Mucosa of rectum (tissue), 2 donors: ENCODE data around the gene SNX4.
"Not testable (repeated sequence)": the region's sequence is repeated elsewhere in the genome, so short reads cannot be mapped to it uniquely, and the experiment has no call there.

Source experiments
- H3K27ac ChIP-seq, 2 donors: one replicate each; pipeline ENCODE4 v1.7.0; 2013; ENCODE audit warnings: inconsistent platforms in 2 of 2, low read depth in 2 of 2, low read length in 2 of 2
- H3K27me3 ChIP-seq, 2 donors: one replicate each; pipeline ENCODE4 v1.7.0; 2013; ENCODE audit warnings: low read length in 2 of 2; ENCODE audit not compliant: control insufficient read depth in 2 of 2, insufficient read depth in 2 of 2
- H3K36me3 ChIP-seq, 2 donors: one replicate each; pipeline ENCODE4 v1.7.0; 2013; ENCODE audit warnings: low read length in 2 of 2; ENCODE audit not compliant: control insufficient read depth in 2 of 2, insufficient read depth in 2 of 2
- H3K4me1 ChIP-seq, 2 donors: one replicate each; pipeline ENCODE4 v1.7.0; 2013; ENCODE audit warnings: low read length in 2 of 2, mild to moderate bottlenecking in 1 of 2; ENCODE audit not compliant: control insufficient read depth in 2 of 2, insufficient read depth in 2 of 2
- H3K4me3 ChIP-seq, 2 donors: one replicate each; pipeline ENCODE4 v1.7.0; 2013; ENCODE audit warnings: low read length in 2 of 2
- H3K9ac ChIP-seq, 2 donors: one replicate each; pipeline ENCODE4 v1.7.0; 2013; ENCODE audit warnings: low read length in 2 of 2, low read depth in 1 of 2, mild to moderate bottlenecking in 1 of 2
- H3K9me3 ChIP-seq, 2 donors: one replicate each; pipeline ENCODE4 v1.7.0; 2013; ENCODE audit warnings: low read length in 2 of 2; ENCODE audit not compliant: control insufficient read depth in 2 of 2
- donor health status: healthy.
- donor health status: Normal muscosa, but diverticular disease.

SNX4 gene

GRCh38 chr3:125511420-125512118 lies 8.4 kb downstream of the SNX4 start:
- Histone ChIP-seq H3K4me1 (peaks cover 0 to 10% of the 10 kb centered on the region in 2 donors), H3K9me3 (no peaks in the 10 kb centered on the region), H3K27ac (no peak overlapping the region), H3K27me3 (no peaks in the 10 kb centered on the region), H3K4me3 (no peak overlapping the region), H3K9ac (no peak overlapping the region), H3K36me3 (peaks cover 4 to 25% of the 10 kb centered on the region in 2 donors)

GRCh38 chr3:125507128-125507527 lies 12.9 kb downstream of the SNX4 start:
- no peak overlapping the region for H3K27ac ChIP-seq
- peaks cover 10 to 18% of the 10 kb centered on the region in 2 donors for H3K36me3 ChIP-seq
- H3K27me3 ChIP-seq: no peaks in the 10 kb centered on the region
- H3K4me1 ChIP-seq: peaks cover 0 to 2% of the 10 kb centered on the region in 2 donors
- H3K9ac ChIP-seq: no peak overlapping the region
- H3K9me3 ChIP-seq: no peaks in the 10 kb centered on the region
- H3K4me3 ChIP-seq: no peak overlapping the region

GRCh38 chr3:125498630-125499029 lies 21.4 kb downstream of the SNX4 start:
- no peaks in the 10 kb centered on the region for H3K27me3 ChIP-seq
- H3K4me3 ChIP-seq: no peak overlapping the region
- H3K36me3 ChIP-seq: peaks cover 17 to 21% of the 10 kb centered on the region in 2 donors
- no peaks in the 10 kb centered on the region for H3K4me1 ChIP-seq
- H3K27ac ChIP-seq: no peak overlapping the region
- H3K9me3 ChIP-seq: no peaks in the 10 kb centered on the region
- no peak overlapping the region for H3K9ac ChIP-seq

GRCh38 chr3:125496701-125497100 lies 23.3 kb downstream of the SNX4 start:
- H3K27ac ChIP-seq: no peak overlapping the region
- H3K9me3 ChIP-seq: no peaks in the 10 kb centered on the region
- H3K4me1 ChIP-seq: peaks cover 6 to 8% of the 10 kb centered on the region in 2 donors
- H3K4me3 ChIP-seq: no peak overlapping the region
- no peaks in the 10 kb centered on the region for H3K27me3 ChIP-seq
- peaks cover 21 to 24% of the 10 kb centered on the region in 2 donors for H3K36me3 ChIP-seq
- no peak overlapping the region for H3K9ac ChIP-seq

GRCh38 chr3:125482406-125482805 lies 37.6 kb downstream of the SNX4 start:
- no peaks in the 10 kb centered on the region for H3K9me3 ChIP-seq
- H3K36me3 ChIP-seq: peaks cover 10 to 20% of the 10 kb centered on the region in 2 donors
- H3K9ac ChIP-seq: no peak overlapping the region
- H3K4me3 ChIP-seq: no peak overlapping the region
- H3K4me1 ChIP-seq: no peaks in the 10 kb centered on the region
- no peak overlapping the region for H3K27ac ChIP-seq
- H3K27me3 ChIP-seq: no peaks in the 10 kb centered on the region

GRCh38 chr3:125481786-125482185 lies 38.2 kb downstream of the SNX4 start:
- H3K27ac ChIP-seq: no peak overlapping the region
- no peaks in the 10 kb centered on the region for H3K9me3 ChIP-seq
- H3K9ac ChIP-seq: no peak overlapping the region
- H3K4me3 ChIP-seq: no peak overlapping the region
- no peaks in the 10 kb centered on the region for H3K4me1 ChIP-seq
- peaks cover 12 to 20% of the 10 kb centered on the region in 2 donors for H3K36me3 ChIP-seq
- H3K27me3 ChIP-seq: no peaks in the 10 kb centered on the region

GRCh38 chr3:125481375-125481759 lies 38.6 kb downstream of the SNX4 start:
- not testable (repeated sequence) for H3K4me3 ChIP-seq, H3K9ac ChIP-seq, H3K27me3 ChIP-seq, H3K4me1 ChIP-seq, H3K9me3 ChIP-seq, H3K27ac ChIP-seq
- peaks cover 12 to 16% of the 10 kb centered on the region in 2 donors for H3K36me3 ChIP-seq

- Histone ChIP-seq H3K36me3 (peaks cover 12% of the 10 kb centered on the region in 2 donors), H3K27me3 (no peaks in the 10 kb centered on the region), H3K4me3 (no peak overlapping the region), H3K4me1 (no peaks in the 10 kb centered on the region), H3K9me3 (no peaks in the 10 kb centered on the region), H3K9ac (no peak overlapping the region), H3K27ac (no peak overlapping the region)
Observed at GRCh38 chr3:125480656-125481374, 39.2 kb downstream of the SNX4 start.

- H3K4me3 ChIP-seq: no peak overlapping the region
- H3K36me3 ChIP-seq: peaks cover 14 to 20% of the 10 kb centered on the region in 2 donors
- no peak overlapping the region for H3K9ac ChIP-seq
- H3K27ac ChIP-seq: no peak overlapping the region
- H3K27me3 ChIP-seq: no peaks in the 10 kb centered on the region
- H3K4me1 ChIP-seq: no peaks in the 10 kb centered on the region
- H3K9me3 ChIP-seq: no peaks in the 10 kb centered on the region
Observed at GRCh38 chr3:125479091-125479490, 40.9 kb downstream of the SNX4 start.

- Histone ChIP-seq H3K27me3 (no peaks in the 10 kb centered on the region), H3K36me3 (peaks cover 17 to 20% of the 10 kb centered on the region in 2 donors), H3K4me3 (no peak overlapping the region), H3K4me1 (no peaks in the 10 kb centered on the region), H3K9me3 (no peaks in the 10 kb centered on the region), H3K27ac (no peak overlapping the region), H3K9ac (no peak overlapping the region)
Observed at GRCh38 chr3:125478326-125478725, 41.7 kb downstream of the SNX4 start.
